OCI-LY1 (cell line): ENCODE results near the gene INO80E.

Source experiments
- H2AFZ ChIP-seq: fragments of 200-600 bp; sonication (generic), shearing (Covaris generic); 2 replicates; pipeline ENCODE4 v1.6.0; 2014; ENCODE audit warnings: antibody characterized with exemption, mild to moderate bottlenecking, low read length
- H3F3A ChIP-seq: fragments of 200-600 bp; sonication (generic), shearing (Covaris generic); 2 replicates; pipeline ENCODE4 v1.6.0; 2014; ENCODE audit warnings: mild to moderate bottlenecking, antibody characterized with exemption, low read length, moderate library complexity; ENCODE audit not compliant: insufficient read depth
- H3K27ac ChIP-seq: fragments of 200-600 bp; sonication (generic); 2 replicates; pipeline ENCODE4 v1.5.1; 2014; ENCODE audit warnings: low read length, mixed run types, mild to moderate bottlenecking, low read depth; ENCODE audit not compliant: poor library complexity, severe bottlenecking
- H3K27me3 ChIP-seq: fragments of 200-600 bp; sonication (generic); 2 replicates; pipeline ENCODE4 v1.6.0; 2014; ENCODE audit warnings: antibody characterized with exemption, mild to moderate bottlenecking, low read length, moderate library complexity; ENCODE audit not compliant: insufficient read depth
- H3K36me3 ChIP-seq: fragments of 200-600 bp; sonication (generic); 2 replicates; pipeline ENCODE4 v1.6.1; 2014; ENCODE audit warnings: mild to moderate bottlenecking, antibody characterized with exemption, low read length, moderate library complexity, mixed read lengths; ENCODE audit not compliant: insufficient read depth
- H3K4me1 ChIP-seq: fragments of 200-600 bp; sonication (generic); 2 replicates; pipeline ENCODE4 v1.5.1; 2014; ENCODE audit warnings: mild to moderate bottlenecking, low read length, moderate library complexity; ENCODE audit not compliant: insufficient read depth, severe bottlenecking
- H3K4me2 ChIP-seq: fragments of 200-600 bp; sonication (generic), shearing (Covaris generic); 2 replicates; pipeline ENCODE4 v1.6.1; 2014; ENCODE audit warnings: low read length
- H3K4me3 ChIP-seq: fragments of 200-600 bp; sonication (generic); 2 replicates; pipeline ENCODE4 v1.5.1; 2014; ENCODE audit warnings: low read length, low read depth, mild to moderate bottlenecking, mixed read lengths; ENCODE audit not compliant: poor library complexity, severe bottlenecking
- H3K79me2 ChIP-seq: fragments of 200-600 bp; shearing (Covaris generic); 2 replicates; pipeline ENCODE4 v1.6.1; 2016; ENCODE audit warnings: mixed run types, low read length, mixed read lengths; ENCODE audit not compliant: insufficient read depth
- H3K9ac ChIP-seq: fragments of 200-600 bp; sonication (generic), shearing (Covaris generic); 2 replicates; pipeline ENCODE4 v1.6.1; 2014; ENCODE audit warnings: mild to moderate bottlenecking, low read length, mixed read lengths
- H3K9me2 ChIP-seq: fragments of 200-600 bp; sonication (generic), shearing (Covaris generic); 2 replicates; pipeline ENCODE4 v1.6.1; 2014; ENCODE audit warnings: low read depth, mild to moderate bottlenecking, low read length, mixed read lengths
- H3K9me3 ChIP-seq: fragments of 200-600 bp; shearing (Covaris generic); 2 replicates; pipeline ENCODE4 v1.6.1; 2014; ENCODE audit warnings: low read length, mixed read lengths
- H4K20me1 ChIP-seq: fragments of 200-600 bp; sonication (generic), shearing (Covaris generic); 2 replicates; pipeline ENCODE4 v1.6.0; 2016; ENCODE audit warnings: mild to moderate bottlenecking, low read length; ENCODE audit not compliant: insufficient read depth
- EZH2 ChIP-seq: fragments of 200-600 bp; sonication (generic), shearing (Covaris generic); IDR thresholded peaks from 2 replicates; pipeline ENCODE4 v1.8.0; 2017; ENCODE audit warnings: borderline replicate concordance, mixed run types, mild to moderate bottlenecking, antibody characterized with exemption, low read length, moderate library complexity, mixed read lengths
- TF ChIP-seq, protein P1 (sequence below): fragments of 200-600 bp; sonication (generic), shearing (Covaris generic); IDR thresholded peaks from 2 replicates; pipeline ENCODE4 v1.5.1; 2017; ENCODE audit warnings: mild to moderate bottlenecking, antibody characterized with exemption, low read length, moderate library complexity, mixed read lengths

The INO80E gene

GRCh38 chr16:30002614-30003346, 6.7 kb downstream of the INO80E start:
- no peak overlapping the region for H2AFZ ChIP-seq
- no peaks in the 10 kb centered on the region for H3K9me3 ChIP-seq
- no peaks in the 10 kb centered on the region for H3F3A ChIP-seq
- H4K20me1 ChIP-seq = no peaks in the 10 kb centered on the region
- H3K4me3 ChIP-seq = no peak overlapping the region
- H3K27me3 ChIP-seq = no peaks in the 10 kb centered on the region
- H3K4me2 ChIP-seq = no peak overlapping the region
- no peak overlapping the region for H3K27ac ChIP-seq
- H3K36me3 ChIP-seq = peaks cover 38% of the 10 kb centered on the region
- no peak for TF ChIP-seq EZH2
- TF ChIP-seq, protein P1, sequence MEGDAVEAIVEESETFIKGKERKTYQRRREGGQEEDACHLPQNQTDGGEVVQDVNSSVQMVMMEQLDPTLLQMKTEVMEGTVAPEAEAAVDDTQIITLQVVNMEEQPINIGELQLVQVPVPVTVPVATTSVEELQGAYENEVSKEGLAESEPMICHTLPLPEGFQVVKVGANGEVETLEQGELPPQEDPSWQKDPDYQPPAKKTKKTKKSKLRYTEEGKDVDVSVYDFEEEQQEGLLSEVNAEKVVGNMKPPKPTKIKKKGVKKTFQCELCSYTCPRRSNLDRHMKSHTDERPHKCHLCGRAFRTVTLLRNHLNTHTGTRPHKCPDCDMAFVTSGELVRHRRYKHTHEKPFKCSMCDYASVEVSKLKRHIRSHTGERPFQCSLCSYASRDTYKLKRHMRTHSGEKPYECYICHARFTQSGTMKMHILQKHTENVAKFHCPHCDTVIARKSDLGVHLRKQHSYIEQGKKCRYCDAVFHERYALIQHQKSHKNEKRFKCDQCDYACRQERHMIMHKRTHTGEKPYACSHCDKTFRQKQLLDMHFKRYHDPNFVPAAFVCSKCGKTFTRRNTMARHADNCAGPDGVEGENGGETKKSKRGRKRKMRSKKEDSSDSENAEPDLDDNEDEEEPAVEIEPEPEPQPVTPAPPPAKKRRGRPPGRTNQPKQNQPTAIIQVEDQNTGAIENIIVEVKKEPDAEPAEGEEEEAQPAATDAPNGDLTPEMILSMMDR = no peak
- no peaks in the 10 kb centered on the region for H3K79me2 ChIP-seq
- H3K4me1 ChIP-seq = no peaks in the 10 kb centered on the region
- H3K9ac ChIP-seq = no peak overlapping the region
- H3K9me2 ChIP-seq = no peaks in the 10 kb centered on the region

DNA sequence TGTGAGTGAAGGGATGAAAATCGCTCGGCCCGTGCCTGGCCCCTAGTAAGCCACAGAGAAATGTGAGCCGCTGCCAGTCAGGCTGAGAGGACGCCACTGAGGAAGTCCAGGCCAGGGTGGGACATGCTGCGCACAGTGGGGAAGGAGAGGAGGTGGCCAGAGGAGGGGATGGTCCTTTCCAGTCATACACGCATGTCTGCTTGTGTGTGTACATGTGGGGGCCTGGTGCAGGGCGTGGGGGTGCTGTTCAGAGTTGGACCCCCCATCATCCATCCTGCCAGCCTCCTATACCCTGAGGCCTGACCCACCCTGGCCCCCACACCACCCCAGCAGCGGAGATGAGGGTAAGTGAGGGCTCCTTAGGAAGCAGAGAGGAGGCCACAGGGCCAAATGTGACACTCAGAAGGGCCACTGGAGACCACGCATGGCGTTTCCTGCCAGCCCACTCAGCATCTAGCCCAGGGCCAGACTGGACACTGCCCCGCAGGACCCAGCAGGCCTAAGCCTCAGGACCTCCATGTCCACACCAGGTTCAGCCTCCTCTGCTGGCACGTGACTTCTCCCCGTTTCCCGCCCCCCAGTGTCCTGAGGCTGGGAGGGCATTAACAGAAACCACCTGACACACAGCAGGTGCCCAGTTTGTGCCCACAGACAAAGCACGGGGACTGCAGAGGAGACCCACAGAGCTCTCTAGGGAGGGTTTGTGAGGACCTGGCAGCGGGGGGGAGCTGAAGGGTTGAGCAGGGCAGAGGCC, 7.8 kb downstream of the INO80E start:
- Histone ChIP-seq H3K4me1 (no peaks in the 10 kb centered on the region), H3K9me3 (no peaks in the 10 kb centered on the region), H4K20me1 (no peaks in the 10 kb centered on the region), H3K36me3 (peaks cover 32% of the 10 kb centered on the region), H3K4me2 (no peak overlapping the region), H3K9ac (no peak overlapping the region), H3K9me2 (no peaks in the 10 kb centered on the region), H3K27ac (no peak overlapping the region), H2AFZ (no peak overlapping the region), H3K4me3 (no peak overlapping the region), H3K79me2 (no peaks in the 10 kb centered on the region), H3K27me3 (no peaks in the 10 kb centered on the region; the same call in 1 of the 2 replicates), H3F3A (no peaks in the 10 kb centered on the region)
- no peak for TF ChIP-seq EZH2
- TF ChIP-seq, protein P1 = no peak

DNA sequence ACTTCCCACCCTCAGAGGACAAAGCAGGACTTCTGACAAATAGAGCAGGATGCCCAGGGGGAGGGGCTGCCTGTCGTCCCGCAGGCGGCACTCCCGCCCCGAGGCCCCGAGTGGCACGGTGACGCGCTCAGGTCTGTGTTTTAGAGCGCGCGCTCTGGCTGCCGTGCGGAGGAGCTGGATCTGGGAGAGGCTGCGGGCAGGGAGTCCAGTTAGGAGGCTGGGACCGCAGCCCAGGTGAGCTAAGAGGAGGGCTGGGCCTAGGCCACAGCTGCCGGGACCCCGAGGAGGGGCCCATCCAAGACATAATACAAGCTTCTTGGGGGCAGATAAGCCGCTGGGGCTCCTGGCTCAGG, 8.4 kb downstream of the INO80E start:
- no peak overlapping the region for H2AFZ ChIP-seq
- H3K27ac ChIP-seq = no peak overlapping the region
- no peak overlapping the region for H3K9ac ChIP-seq
- TF ChIP-seq, protein P1 = no peak
- no peak for TF ChIP-seq EZH2
- H3F3A ChIP-seq = no peaks in the 10 kb centered on the region
- peaks cover 30% of the 10 kb centered on the region for H3K36me3 ChIP-seq
- H3K79me2 ChIP-seq = no peaks in the 10 kb centered on the region
- H3K9me2 ChIP-seq = no peaks in the 10 kb centered on the region
- no peaks in the 10 kb centered on the region; the same call in none of the 2 replicates for H3K27me3 ChIP-seq
- no peaks in the 10 kb centered on the region for H4K20me1 ChIP-seq
- H3K4me2 ChIP-seq = no peak overlapping the region
- no peak overlapping the region for H3K4me3 ChIP-seq
- no peaks in the 10 kb centered on the region for H3K9me3 ChIP-seq
- H3K4me1 ChIP-seq = no peaks in the 10 kb centered on the region
